ENCODE data around the gene OVOL1.

OVOL1 gene

GRCh38 chr11:65814131-65814985, 27.5 kb downstream of the OVOL1 start:
- no peaks in the 10 kb centered on the region for H3K36me3 ChIP-seq (ENCODE audit: control insufficient read depth, insufficient read depth, low read length)
- H3K4me3 ChIP-seq (ENCODE audit: low read depth, low read length), result no peak overlapping the region
- H3K9ac ChIP-seq, result no peak overlapping the region
- H3K27ac ChIP-seq, result no peak overlapping the region
- H3K79me2 ChIP-seq, result no peaks in the 10 kb centered on the region
- H3K27me3 ChIP-seq (ENCODE audit: control insufficient read depth, insufficient read depth, low read length), result no peaks in the 10 kb centered on the region
- no peak overlapping the region for H2AFZ ChIP-seq
- H3K4me2 ChIP-seq (ENCODE audit: low read length), result peak overlapping the region; percentile 34
- H3K9me3 ChIP-seq (ENCODE audit: control insufficient read depth, low read length), result no peaks in the 10 kb centered on the region
- peaks cover 5% of the 10 kb centered on the region for H3K4me1 ChIP-seq
- no peak for TF ChIP-seq CTCF (IDR thresholded peaks at IDR 0.05)

DNA sequence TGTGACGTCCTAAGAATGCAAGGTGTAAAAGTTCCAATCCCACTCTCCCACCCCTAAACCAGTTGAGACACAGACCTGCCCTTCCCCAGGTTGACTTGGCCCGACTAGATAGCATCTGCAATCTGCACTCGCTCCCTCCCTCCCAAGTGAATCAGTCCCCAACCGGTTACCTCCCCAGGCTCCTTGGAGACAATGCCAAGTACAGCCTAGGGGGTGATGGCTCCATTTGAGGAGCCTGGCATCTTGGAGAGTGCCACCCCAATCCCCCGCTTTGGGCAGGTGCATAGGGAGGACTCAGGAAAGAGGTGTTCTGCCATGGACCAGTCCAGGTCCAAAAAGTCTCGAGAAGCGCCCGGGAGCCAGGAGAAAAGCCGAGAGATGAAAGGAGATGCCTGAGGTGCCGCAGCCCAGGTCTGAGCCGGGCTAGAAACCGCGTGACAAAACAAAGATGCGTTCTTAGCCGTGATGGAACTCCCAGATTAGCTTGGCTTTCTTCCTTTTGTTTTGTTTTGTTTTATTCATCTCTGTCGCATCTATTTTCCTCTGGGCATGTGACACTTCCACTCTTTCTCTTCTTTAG, 28.2 kb downstream of the OVOL1 start:
- TF ChIP-seq CTCF (IDR thresholded peaks at IDR 0.05), result no peak
- no peaks in the 10 kb centered on the region for H3K36me3 ChIP-seq (ENCODE audit: control insufficient read depth, insufficient read depth, low read length)
- H3K79me2 ChIP-seq, result no peaks in the 10 kb centered on the region
- no peak overlapping the region for H2AFZ ChIP-seq
- H3K27me3 ChIP-seq (ENCODE audit: control insufficient read depth, insufficient read depth, low read length), result no peaks in the 10 kb centered on the region
- no peak overlapping the region for H3K27ac ChIP-seq
- peak overlapping the region; percentile 38 for H3K4me2 ChIP-seq (ENCODE audit: low read length)
- no peaks in the 10 kb centered on the region for H3K9me3 ChIP-seq (ENCODE audit: control insufficient read depth, low read length)
- no peak overlapping the region for H3K4me3 ChIP-seq (ENCODE audit: low read depth, low read length)
- H3K9ac ChIP-seq, result no peak overlapping the region
- peaks cover 5% of the 10 kb centered on the region for H3K4me1 ChIP-seq

- Histone ChIP-seq H3K36me3 (ENCODE audit: control insufficient read depth, insufficient read depth, low read length) (no peaks in the 10 kb centered on the region), H2AFZ (no peak overlapping the region), H3K27me3 (ENCODE audit: control insufficient read depth, insufficient read depth, low read length) (no peaks in the 10 kb centered on the region), H3K9ac (no peak overlapping the region), H3K4me3 (ENCODE audit: low read depth, low read length) (no peak overlapping the region), H3K4me1 (peaks cover 5% of the 10 kb centered on the region), H3K27ac (no peak overlapping the region), H3K4me2 (ENCODE audit: low read length) (no peak overlapping the region), H3K9me3 (ENCODE audit: control insufficient read depth, low read length) (no peaks in the 10 kb centered on the region), H3K79me2 (no peaks in the 10 kb centered on the region)
- no peak for TF ChIP-seq CTCF (IDR thresholded peaks at IDR 0.05)
These were observed 29.8 kb downstream of the OVOL1 start for GRCh38 chr11:65816696-65817095.

DNA sequence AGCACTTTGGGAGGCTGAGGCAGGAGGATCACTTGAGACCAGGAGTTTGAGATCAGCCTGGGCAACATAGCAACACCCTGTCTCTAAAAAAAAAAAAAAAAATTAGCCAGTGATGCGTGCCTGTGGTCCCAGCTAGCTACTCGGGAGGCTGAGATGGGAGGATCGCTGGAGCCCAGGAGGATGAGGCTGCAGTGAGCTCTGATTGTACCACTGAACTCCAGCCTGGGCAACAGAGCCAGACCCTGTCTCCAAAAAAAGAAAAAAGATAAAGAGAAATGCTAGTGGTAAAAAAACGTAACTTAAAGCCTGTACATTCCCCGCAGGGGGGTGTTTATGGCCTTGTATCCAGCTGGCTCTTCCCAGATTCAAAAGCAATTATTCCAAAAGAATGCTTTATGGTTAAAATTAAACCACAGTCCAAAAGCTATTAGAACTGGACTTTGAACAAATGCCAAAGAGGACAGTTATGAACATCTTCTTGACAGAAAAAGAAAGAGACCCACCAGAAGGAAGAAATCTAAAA, 30.5 kb downstream of the OVOL1 start:
- Histone ChIP-seq H3K36me3 (ENCODE audit: control insufficient read depth, insufficient read depth, low read length) (no peaks in the 10 kb centered on the region), H3K4me3 (ENCODE audit: low read depth, low read length) (peak overlapping the region; percentile 61), H3K27me3 (ENCODE audit: control insufficient read depth, insufficient read depth, low read length) (no peaks in the 10 kb centered on the region), H2AFZ (peak overlapping the region; percentile 62), H3K9me3 (ENCODE audit: control insufficient read depth, low read length) (no peaks in the 10 kb centered on the region), H3K79me2 (no peaks in the 10 kb centered on the region), H3K27ac (no peak overlapping the region), H3K9ac (no peak overlapping the region), H3K4me1 (peaks cover 5% of the 10 kb centered on the region), H3K4me2 (ENCODE audit: low read length) (peak overlapping the region; percentile 69)
- no peak for TF ChIP-seq CTCF (IDR thresholded peaks at IDR 0.05)
